Erythroblast (primary cell): ENCODE measurements around the gene DBH.

Source experiments
- GATA1 ChIP-seq: IDR thresholded peaks from 2 replicates; pipeline ENCODE4 v1.6.1; 2011; ENCODE audit warnings: low read depth, mild to moderate bottlenecking, control low read depth, low read length, moderate library complexity
- POLR2A ChIP-seq: IDR thresholded peaks from 2 replicates; pipeline ENCODE4 v1.6.1; 2011; ENCODE audit warnings: mild to moderate bottlenecking, low read length

- TF ChIP-seq POLR2A (no peak), GATA1 (no peak)
Measured at GRCh38 chr9:133680250-133680975, 44.2 kb downstream of the DBH start.
